ENCODE measurements around the gene MIF4GD. TPM values are rescaled to one million over a fixed set of nuclear protein-coding genes. Genes with fewer than 3 reads are reported as not detected.

The MIF4GD gene
- total and polyA plus RNA-seq, 9 of the 15 experiments (the other 6 are each of a cell fraction or from before 2014, with no cell fraction given) = 11.8 to 63.8 (median 28.1) TPM

- no peak for TF ChIP-seq TFE3 (CRISPR knock-in tag; IDR thresholded peaks at IDR 0.05)
- TF ChIP-seq NUFIP1 (IDR thresholded peaks at IDR 0.05; ENCODE audit: partially characterized antibody) = no peak
- peak; percentile 34; the same call in 1 of the 2 replicates for TF ChIP-seq USF2 (CRISPR knock-in tag; IDR thresholded peaks at IDR 0.05)
- peak; percentile 99 for TF ChIP-seq GTF2E2 (tag; IDR thresholded peaks at IDR 0.05)
- TF ChIP-seq THRAP3 (IDR thresholded peaks at IDR 0.05; ENCODE audit: borderline replicate concordance) = no peak
- peak; percentile 52; the same call in 1 of the 2 replicates for TF ChIP-seq ZNF707 (CRISPR knock-in tag; conservative IDR thresholded peaks at IDR 0.05)
- no peak for TF ChIP-seq RNF2 (IDR thresholded peaks at IDR 0.05)
- TF ChIP-seq DPF2 (IDR thresholded peaks at IDR 0.05) = no peak
- no peak for TF ChIP-seq ZNF280A (IDR thresholded peaks at IDR 0.05; ENCODE audit: low read depth, partially characterized antibody)
- peak; percentile 80; the same call in 1 of the 2 replicates for TF ChIP-seq ESRRA (IDR thresholded peaks at IDR 0.05; ENCODE audit: borderline replicate concordance, low read depth)
- TF ChIP-seq ZNF280B (CRISPR knock-in tag; IDR thresholded peaks at IDR 0.05) = no peak
- no peak for TF ChIP-seq HINFP (tag; conservative IDR thresholded peaks at IDR 0.05; ENCODE audit: low read depth)
- TF ChIP-seq DACH1 (IDR thresholded peaks at IDR 0.05; ENCODE audit: partially characterized antibody) = peak; percentile 94
- TF ChIP-seq MBD2 (IDR thresholded peaks at IDR 0.05; ENCODE audit: borderline replicate concordance, low read depth) = peak; percentile 44
- TF ChIP-seq TCF15 (CRISPR knock-in tag; IDR thresholded peaks at IDR 0.05) = no peak
- peak; percentile 93 for TF ChIP-seq PCBP1 (IDR thresholded peaks at IDR 0.05; ENCODE audit: low read depth, low read length, poor library complexity, severe bottlenecking)
- TF ChIP-seq POLR2H (tag; IDR thresholded peaks at IDR 0.05; ENCODE audit: low read depth) = peak; percentile 85
Measured at GRCh38 chr17:75261336-75262111, 9.5 kb downstream of the MIF4GD start, which contains the start of the genes GGA3 and MRPS7 (continued).

Data from K562 (cell line).